Mesothelial cell of epicardium (in vitro differentiated cells): ENCODE results near the gene ANKRD2. TPM values are rescaled to one million over a fixed set of nuclear protein-coding genes. Genes with fewer than 3 reads are reported as not detected.

Experiments used
- DNase-seq, 2 experiments: peaks; one replicate each; pipeline ENCODE4 v3.0.0; 2021; ENCODE audit warnings: low spot score in 2 of 2; ENCODE audit not compliant: unreplicated experiment in 2 of 2
- H3K27ac Mint-ChIP-seq: 2 replicates; pipeline ENCODE4 v1.8.0; 2021; ENCODE audit warnings: mixed read lengths
- H3K27me3 Mint-ChIP-seq: 2 replicates; pipeline ENCODE4 v1.8.0; 2021; ENCODE audit warnings: low read depth, mixed read lengths
- H3K36me3 Mint-ChIP-seq: 2 replicates; pipeline ENCODE4 v1.8.0; 2021; ENCODE audit warnings: mixed read lengths
- H3K4me1 Mint-ChIP-seq: 2 replicates; pipeline ENCODE4 v1.8.0; 2021; ENCODE audit warnings: mixed read lengths
- H3K4me3 Mint-ChIP-seq: 2 replicates; pipeline ENCODE4 v1.8.0; 2021; ENCODE audit warnings: mild to moderate bottlenecking, moderate library complexity, mixed read lengths
- H3K9me3 Mint-ChIP-seq: 2 replicates; pipeline ENCODE4 v1.8.0; 2021; ENCODE audit warnings: mixed read lengths
- total RNA-seq: library from RNA; stranded (reverse); gene quantifications from 3 replicates; pipeline ENCODE4 v1.2.1, GENCODE V29; 2021
- TF ChIP-seq, protein P1 (sequence below): fragments of 200-600 bp; sonication (generic); IDR thresholded peaks from one replicate; pipeline ENCODE4 v1.5.0; 2021; ENCODE audit warnings: antibody characterized with exemption; ENCODE audit not compliant: unreplicated experiment

Gene ANKRD2
- total RNA-seq, 1 donor from 2014 or later, result 0.20 TPM

DNA sequence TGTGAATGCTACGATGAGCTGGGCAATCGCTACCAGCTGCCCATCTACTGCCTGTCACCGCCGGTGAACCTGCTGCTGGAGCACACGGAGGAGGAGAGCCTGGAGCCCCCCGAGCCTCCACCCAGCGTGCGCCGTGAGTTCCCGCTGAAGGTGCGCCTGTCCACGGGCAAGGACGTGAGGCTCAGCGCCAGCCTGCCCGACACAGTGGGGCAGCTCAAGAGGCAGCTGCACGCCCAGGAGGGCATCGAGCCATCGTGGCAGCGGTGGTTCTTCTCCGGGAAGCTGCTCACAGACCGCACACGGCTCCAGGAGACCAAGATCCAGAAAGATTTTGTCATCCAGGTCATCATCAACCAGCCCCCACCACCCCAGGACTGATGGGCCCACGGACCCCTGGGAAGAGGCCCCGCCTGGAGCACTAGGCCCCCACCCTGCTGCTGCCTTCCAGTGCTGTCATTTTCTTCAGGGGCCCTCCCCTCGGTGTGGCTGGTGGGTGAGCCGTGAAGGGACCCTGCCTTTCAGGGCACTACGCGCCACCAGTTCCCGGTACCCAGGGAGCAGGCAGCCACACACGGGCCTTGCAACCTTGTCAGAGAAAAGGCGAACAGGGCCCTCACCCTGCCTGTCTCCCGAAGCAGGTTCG, 2.3 kb upstream of the ANKRD2 start:
- H3K9me3 Mint-ChIP-seq, result no peaks in the 10 kb centered on the region
- H3K27me3 Mint-ChIP-seq, result no peaks in the 10 kb centered on the region
- TF ChIP-seq, protein P1, sequence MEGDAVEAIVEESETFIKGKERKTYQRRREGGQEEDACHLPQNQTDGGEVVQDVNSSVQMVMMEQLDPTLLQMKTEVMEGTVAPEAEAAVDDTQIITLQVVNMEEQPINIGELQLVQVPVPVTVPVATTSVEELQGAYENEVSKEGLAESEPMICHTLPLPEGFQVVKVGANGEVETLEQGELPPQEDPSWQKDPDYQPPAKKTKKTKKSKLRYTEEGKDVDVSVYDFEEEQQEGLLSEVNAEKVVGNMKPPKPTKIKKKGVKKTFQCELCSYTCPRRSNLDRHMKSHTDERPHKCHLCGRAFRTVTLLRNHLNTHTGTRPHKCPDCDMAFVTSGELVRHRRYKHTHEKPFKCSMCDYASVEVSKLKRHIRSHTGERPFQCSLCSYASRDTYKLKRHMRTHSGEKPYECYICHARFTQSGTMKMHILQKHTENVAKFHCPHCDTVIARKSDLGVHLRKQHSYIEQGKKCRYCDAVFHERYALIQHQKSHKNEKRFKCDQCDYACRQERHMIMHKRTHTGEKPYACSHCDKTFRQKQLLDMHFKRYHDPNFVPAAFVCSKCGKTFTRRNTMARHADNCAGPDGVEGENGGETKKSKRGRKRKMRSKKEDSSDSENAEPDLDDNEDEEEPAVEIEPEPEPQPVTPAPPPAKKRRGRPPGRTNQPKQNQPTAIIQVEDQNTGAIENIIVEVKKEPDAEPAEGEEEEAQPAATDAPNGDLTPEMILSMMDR, result no peak
- DNase-seq, result no peak
- peaks cover 33% of the 10 kb centered on the region for H3K4me1 Mint-ChIP-seq
- H3K36me3 Mint-ChIP-seq, result peaks cover 4% of the 10 kb centered on the region
- no peak overlapping the region for H3K27ac Mint-ChIP-seq
- H3K4me3 Mint-ChIP-seq, result no peak overlapping the region

DNA sequence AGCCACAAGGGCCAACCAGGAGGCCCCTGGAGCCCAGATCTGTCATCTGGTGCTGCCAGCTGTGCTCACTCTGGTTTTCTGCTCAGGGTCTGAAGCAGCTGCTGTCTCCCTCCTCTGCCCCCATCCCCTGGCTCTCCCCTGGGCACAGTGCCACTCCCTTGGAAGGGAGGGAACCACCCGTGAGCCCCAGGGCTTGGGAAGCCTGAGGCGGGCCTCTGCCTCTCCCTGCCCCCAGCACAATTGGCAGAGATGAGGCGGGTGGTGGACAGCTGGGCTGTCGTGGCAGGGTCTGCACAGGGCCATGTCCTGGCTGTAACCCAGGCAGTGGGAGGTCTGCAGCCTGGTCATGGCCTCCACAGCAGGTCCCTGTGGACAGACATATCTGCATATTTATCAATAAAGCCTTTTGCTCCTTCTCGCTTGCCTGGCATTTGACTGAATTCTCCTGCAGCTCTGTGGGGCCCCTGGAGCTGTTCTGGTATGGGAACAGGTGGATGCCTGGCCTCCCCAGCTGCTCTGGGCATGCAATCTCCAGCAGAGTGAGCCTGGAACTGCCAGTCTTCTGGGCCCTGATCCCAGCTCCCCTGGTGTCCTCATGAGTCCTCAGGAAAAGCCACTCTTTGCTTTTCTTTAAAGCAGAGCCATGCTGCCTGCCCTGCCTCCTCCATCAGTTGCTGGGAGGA, 1.6 kb upstream of the ANKRD2 start:
- TF ChIP-seq, protein P1, result no peak
- Mint-ChIP-seq H3K9me3 (no peaks in the 10 kb centered on the region), H3K27me3 (no peaks in the 10 kb centered on the region), H3K4me3 (no peak overlapping the region), H3K4me1 (peaks cover 33% of the 10 kb centered on the region), H3K27ac (peak overlapping the region; percentile 64), H3K36me3 (peaks cover 4% of the 10 kb centered on the region)
- DNase-seq, result no peak

DNA sequence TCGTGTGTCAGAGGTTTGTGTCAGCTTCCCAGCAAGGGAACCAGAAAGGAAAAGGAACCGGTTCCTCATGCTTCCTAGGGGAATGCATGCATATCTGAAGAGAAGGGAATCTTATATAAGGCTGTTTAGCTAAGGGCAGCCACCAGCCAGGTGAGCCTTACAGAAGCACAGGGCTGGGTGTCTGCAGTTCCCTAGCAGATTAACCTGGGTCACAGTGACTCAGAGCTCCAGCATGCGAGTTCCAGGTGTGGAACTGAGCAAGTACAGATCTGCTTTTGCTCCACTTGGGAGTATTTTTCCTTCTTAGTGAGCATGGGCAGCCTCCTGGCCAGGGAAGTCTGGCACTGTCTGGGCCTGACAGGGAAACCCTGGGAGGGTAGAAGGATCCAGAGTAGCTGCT, 957 bp upstream of the ANKRD2 start:
- DNase-seq, result no peak
- Mint-ChIP-seq H3K4me1 (peaks cover 29% of the 10 kb centered on the region), H3K27ac (peak overlapping the region; percentile 64), H3K27me3 (no peaks in the 10 kb centered on the region), H3K36me3 (peaks cover 4% of the 10 kb centered on the region), H3K4me3 (no peak overlapping the region), H3K9me3 (no peaks in the 10 kb centered on the region)
- TF ChIP-seq, protein P1, result no peak

DNA sequence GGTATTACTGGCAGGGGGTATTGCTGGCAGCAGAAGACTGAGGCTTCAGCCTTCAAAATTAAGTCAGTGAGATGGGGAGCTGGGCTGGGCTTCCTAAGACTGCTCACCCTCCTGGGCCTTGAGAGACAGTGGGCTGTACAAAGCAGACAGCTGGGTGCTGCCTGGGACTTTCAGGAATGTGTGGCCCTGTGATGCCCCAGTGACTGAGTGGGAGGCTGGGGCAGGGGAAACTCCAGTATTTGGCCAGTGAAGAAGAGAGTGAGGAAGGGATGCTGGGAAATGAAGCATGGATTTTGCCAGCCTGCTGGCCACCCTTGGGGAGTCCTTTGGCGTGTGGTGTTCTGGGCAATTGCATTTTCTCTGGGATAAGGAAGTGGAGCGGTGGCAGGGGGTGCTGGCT, 442 bp downstream of the ANKRD2 start:
- H3K27me3 Mint-ChIP-seq, result no peaks in the 10 kb centered on the region
- no peak overlapping the region for H3K4me3 Mint-ChIP-seq
- H3K4me1 Mint-ChIP-seq, result peaks cover 27% of the 10 kb centered on the region
- peak overlapping the region; percentile 82 for H3K27ac Mint-ChIP-seq
- DNase-seq, result no peak
- H3K9me3 Mint-ChIP-seq, result no peaks in the 10 kb centered on the region
- TF ChIP-seq, protein P1, result no peak
- peaks cover 4% of the 10 kb centered on the region for H3K36me3 Mint-ChIP-seq

DNA sequence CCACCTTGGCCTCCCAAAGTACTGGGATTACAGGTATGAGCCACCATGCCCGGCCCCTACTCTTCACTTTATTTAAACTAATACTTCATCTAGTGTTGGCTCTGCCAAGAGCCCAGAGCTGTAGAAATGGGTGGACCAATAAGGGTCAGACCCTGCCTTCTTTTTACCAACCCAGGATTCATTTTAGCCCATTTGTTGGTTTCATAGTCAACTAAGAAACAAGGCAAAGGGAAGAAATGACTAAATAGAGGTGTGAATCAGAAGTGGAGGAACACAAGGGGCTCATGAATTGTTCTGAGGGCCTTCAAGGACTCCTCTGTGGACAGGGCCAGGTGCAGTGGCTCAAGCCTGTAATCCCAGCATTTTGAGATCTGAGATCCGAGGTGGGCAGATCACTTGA, 1.1 kb downstream of the ANKRD2 start:
- peaks cover 4% of the 10 kb centered on the region for H3K36me3 Mint-ChIP-seq
- no peak overlapping the region for H3K27ac Mint-ChIP-seq
- H3K4me1 Mint-ChIP-seq, result peaks cover 27% of the 10 kb centered on the region

More for the DNA sequence above, 1.1 kb downstream of the ANKRD2 start:
- TF ChIP-seq, protein P1, result no peak
- Mint-ChIP-seq H3K9me3 (no peaks in the 10 kb centered on the region), H3K27me3 (no peaks in the 10 kb centered on the region), H3K4me3 (no peak overlapping the region)
- DNase-seq, result no peak
